B cell (primary cell): Measurements from ENCODE around the gene C12orf60. TPM values are rescaled to one million over a fixed set of nuclear protein-coding genes. Genes with fewer than 3 reads are reported as not detected.

Experiments used
- ATAC-seq: fragments of 200-7000 bp; cut with Tn5 transposase; one replicate; pipeline ENCODE4 v1.10.0; 2021; ENCODE audit warnings: low read depth, mild to moderate bottlenecking, moderate number of reproducible peaks, moderate library complexity
- CTCF ChIA-PET: fragments of 350-600 bp; sonication (Branson Sonifier 250); formaldehyde crosslinking; loops from one replicate; lab custom pipeline; 2021; ENCODE audit warnings: antibody characterized with exemption, inconsistent platforms; lab: Charles Lee
- POLR2A ChIA-PET: fragments of 350-600 bp; sonication (Branson Sonifier 250); formaldehyde crosslinking; loops from one replicate; lab custom pipeline; 2021; ENCODE audit warnings: antibody characterized with exemption; lab: Charles Lee
- DNase-seq: peaks from one replicate; pipeline ENCODE4 v3.0.0; 2013
- H2AFZ ChIP-seq: 2 replicates; pipeline ENCODE4 v1.6.1; 2012; ENCODE audit warnings: mild to moderate bottlenecking, low read depth, low read length; ENCODE audit not compliant: insufficient read depth, poor library complexity, severe bottlenecking
- H3K27ac ChIP-seq, 2 donors: 1 replicate in 1 of 2; 2 replicates in 1 of 2; pipeline ENCODE4 v1.5.1; 2012 to 2013; ENCODE audit warnings: low read length in 2 of 2, mild to moderate bottlenecking in 2 of 2, moderate library complexity in 1 of 2
- H3K27me3 ChIP-seq, 4 experiments: fragments of 200-600 bp in 1 of 4; sonication (generic) in 1 of 4; replicated peaks in 1 of 4; 1 replicate in 2 of 4; 2 replicates in 2 of 4; pipeline versions ENCODE4 v1.6.1 to v1.7.0; 2013 to 2016; ENCODE audit warnings: low read length in 3 of 4, mild to moderate bottlenecking in 2 of 4, mixed read lengths in 1 of 4, moderate library complexity in 1 of 4; ENCODE audit not compliant: insufficient read depth in 4 of 4, control insufficient read depth in 3 of 4; ENCODE audit errors: control extremely low read depth in 1 of 4
- H3K36me3 ChIP-seq, 2 experiments: replicated peaks in 1 of 2; 1 replicate in 1 of 2; 2 replicates in 1 of 2; pipeline versions ENCODE4 v1.6.1 to v1.7.1; 2013; ENCODE audit warnings: low read length in 1 of 2; ENCODE audit not compliant: insufficient read depth in 2 of 2, control insufficient read depth in 1 of 2; ENCODE audit errors: control extremely low read depth in 1 of 2, extremely low read depth in 1 of 2
- H3K4me1 ChIP-seq, 2 donors: fragments of 200-600 bp in 1 of 2; sonication (generic) in 1 of 2; 1 replicate in 1 of 2; 2 replicates in 1 of 2; pipeline versions ENCODE4 v1.5.1 to v1.6.1; 2013 to 2017; ENCODE audit warnings: low read length in 2 of 2; ENCODE audit not compliant: control insufficient read depth in 2 of 2, insufficient read depth in 2 of 2
- H3K4me2 ChIP-seq: replicated peaks from 2 replicates; pipeline ENCODE3; 2012; ENCODE audit warnings: mild to moderate bottlenecking, low read depth, low read length; ENCODE audit not compliant: poor library complexity, severe bottlenecking
- H3K4me3 ChIP-seq, 5 experiments: fragments of 200-600 bp in 1 of 5; sonication (generic) in 1 of 5; 1 replicate in 3 of 5; 2 replicates in 2 of 5; pipeline versions ENCODE4 v1.5.1 to v1.7.0; 2011 to 2016; ENCODE audit warnings: low read length in 4 of 5, mild to moderate bottlenecking in 4 of 5, low read depth in 2 of 5, control low read depth in 1 of 5, moderate library complexity in 1 of 5; ENCODE audit not compliant: insufficient read depth in 1 of 5; ENCODE audit errors: control extremely low read depth in 1 of 5, extremely low read depth in 1 of 5
- H3K79me2 ChIP-seq: fragments of 200-600 bp; sonication (generic); one replicate; pipeline ENCODE4 v1.6.0; 2016; ENCODE audit warnings: low read length; ENCODE audit not compliant: control insufficient read depth, insufficient read depth
- H3K9ac ChIP-seq: fragments of 200-600 bp; sonication (generic); 2 replicates; pipeline ENCODE4 v1.6.1; 2017; ENCODE audit warnings: mild to moderate bottlenecking, low read length, moderate library complexity
- H3K9me3 ChIP-seq, 3 donors: one replicate each; pipeline versions ENCODE4 v1.6.1 to v1.7.1; 2013; ENCODE audit warnings: low read length in 2 of 3; ENCODE audit not compliant: control insufficient read depth in 2 of 3, insufficient read depth in 1 of 3; ENCODE audit errors: control extremely low read depth in 1 of 3
- H4K20me1 ChIP-seq: 2 replicates; pipeline ENCODE4 v1.6.0; 2012; ENCODE audit warnings: mild to moderate bottlenecking, low read length; ENCODE audit not compliant: insufficient read depth, control insufficient read depth, poor library complexity, severe bottlenecking
- H3K27ac Mint-ChIP-seq: one replicate; pipeline ENCODE4 v1.8.0; 2021; ENCODE audit warnings: mixed read lengths
- H3K27me3 Mint-ChIP-seq: one replicate; pipeline ENCODE4 v1.8.0; 2021; ENCODE audit warnings: mixed read lengths
- H3K4me1 Mint-ChIP-seq: one replicate; pipeline ENCODE4 v1.8.0; 2021; ENCODE audit warnings: mixed read lengths
- H3K4me3 Mint-ChIP-seq: one replicate; pipeline ENCODE4 v1.8.0; 2021; ENCODE audit warnings: mixed read lengths
- H3K9me3 Mint-ChIP-seq: one replicate; pipeline ENCODE4 v1.8.0; 2022; ENCODE audit warnings: mixed read lengths; ENCODE audit not compliant: insufficient read depth
- EZH2 ChIP-seq: IDR thresholded peaks from 2 replicates; pipeline ENCODE4 v1.6.1; 2012; ENCODE audit warnings: borderline replicate concordance, low read depth, mild to moderate bottlenecking, moderate library complexity, low read length; ENCODE audit not compliant: insufficient read depth, poor library complexity, severe bottlenecking
- WGBS: methylation state at CpG from one replicate; pipeline ENCODE4 v1.1.5; 2013; ENCODE audit warnings: missing lambda C conversion rate; ENCODE audit not compliant: insufficient coverage; 5-methylcytosine and 5-hydroxymethylcytosine counted together
- intact Hi-C: fragments of 100-400 bp; cut with micrococcal nuclease; formaldehyde crosslinking; loops from one replicate; pipeline ENCODE4 v1.10.0; 2022
- polyA plus RNA-seq: library from polyadenylated mRNA; depleted of rRNA; stranded (reverse); fragments of >200 nt; gene quantifications from 2 replicates; pipeline ENCODE4 v1.2.3, GENCODE V29; 2012
- total RNA-seq, 2 donors: library from RNA; stranded (reverse); fragments of 120-200 nt in 1 of 2; gene quantifications; 1 replicate in 1 of 2; 2 replicates in 1 of 2; pipeline versions ENCODE4 v1.2.3 to v1.2.4, GENCODE V29; 2013 to 2022
- TF ChIP-seq, protein P1 (sequence below): fragments of 200-600 bp; IDR thresholded peaks from one replicate; pipeline ENCODE4 v1.8.0; 2022; ENCODE audit warnings: antibody characterized with exemption, mild to moderate bottlenecking

Gene C12orf60
- total and polyA plus RNA-seq, 2 donors (not counting 1 experiment from before 2014, with no cell fraction given), result 0.25 to 1.2 TPM

DNA sequence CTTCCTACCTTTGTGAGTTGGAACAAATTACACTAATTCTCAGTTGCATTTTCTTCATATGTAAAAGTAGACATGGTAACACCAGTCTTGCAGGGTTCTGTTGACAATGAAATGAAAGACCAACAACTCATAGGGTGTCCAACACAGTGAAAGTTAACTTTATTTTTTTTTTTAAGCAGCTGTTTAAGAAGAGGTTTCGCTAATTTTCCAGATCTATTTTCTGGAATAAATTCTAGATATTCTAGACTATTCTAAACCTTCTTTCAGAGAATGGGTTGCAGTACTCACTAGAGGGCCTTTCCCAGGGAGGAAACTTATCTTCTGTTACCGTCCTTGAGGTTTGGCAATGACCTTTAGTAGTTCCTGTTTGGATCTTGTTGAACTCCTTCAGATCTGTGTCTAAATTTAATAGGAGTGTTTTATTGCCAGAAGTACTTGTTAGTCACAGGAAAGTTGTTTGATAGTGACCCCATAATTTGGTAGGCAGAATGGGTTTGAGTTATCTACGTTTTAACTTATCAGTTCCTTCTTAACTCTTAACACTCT, 42.6 kb downstream of the C12orf60 start:
- H3K9ac ChIP-seq, result no peak overlapping the region
- H3K36me3 ChIP-seq, result no peaks in the 10 kb centered on the region
- WGBS, result 20% methylated on average over 1 of the region's 3 CpGs
- intact Hi-C loops, result loop anchor here (5.0 kb wide), 3 partner anchors 36 to 124 kb away; no protein-coding TSS in a partner anchor
- no peaks in the 10 kb centered on the region for H3K9me3 ChIP-seq
- Mint-ChIP-seq H3K4me3 (no peak overlapping the region), H3K27me3 (no peaks in the 10 kb centered on the region), H3K4me1 (peaks cover 9% of the 10 kb centered on the region), H3K9me3 (no peaks in the 10 kb centered on the region), H3K27ac (no peak overlapping the region)
- H2AFZ ChIP-seq, result no peak overlapping the region
- CTCF ChIA-PET, result interaction anchor here (0.6 to 7.2 kb wide), 27 partner anchors 9 to 717 kb away, joined by 3 to 192 read pairs (median 4); partner anchors contain the start of genes ERP27, RERG and WBP11
- TF ChIP-seq, protein P1, sequence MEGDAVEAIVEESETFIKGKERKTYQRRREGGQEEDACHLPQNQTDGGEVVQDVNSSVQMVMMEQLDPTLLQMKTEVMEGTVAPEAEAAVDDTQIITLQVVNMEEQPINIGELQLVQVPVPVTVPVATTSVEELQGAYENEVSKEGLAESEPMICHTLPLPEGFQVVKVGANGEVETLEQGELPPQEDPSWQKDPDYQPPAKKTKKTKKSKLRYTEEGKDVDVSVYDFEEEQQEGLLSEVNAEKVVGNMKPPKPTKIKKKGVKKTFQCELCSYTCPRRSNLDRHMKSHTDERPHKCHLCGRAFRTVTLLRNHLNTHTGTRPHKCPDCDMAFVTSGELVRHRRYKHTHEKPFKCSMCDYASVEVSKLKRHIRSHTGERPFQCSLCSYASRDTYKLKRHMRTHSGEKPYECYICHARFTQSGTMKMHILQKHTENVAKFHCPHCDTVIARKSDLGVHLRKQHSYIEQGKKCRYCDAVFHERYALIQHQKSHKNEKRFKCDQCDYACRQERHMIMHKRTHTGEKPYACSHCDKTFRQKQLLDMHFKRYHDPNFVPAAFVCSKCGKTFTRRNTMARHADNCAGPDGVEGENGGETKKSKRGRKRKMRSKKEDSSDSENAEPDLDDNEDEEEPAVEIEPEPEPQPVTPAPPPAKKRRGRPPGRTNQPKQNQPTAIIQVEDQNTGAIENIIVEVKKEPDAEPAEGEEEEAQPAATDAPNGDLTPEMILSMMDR, result no peak
- no peak for TF ChIP-seq EZH2
- DNase-seq, result no peak
- no peaks in the 10 kb centered on the region for H3K79me2 ChIP-seq
- H3K4me1 ChIP-seq, result peaks cover 0 to 4% of the 10 kb centered on the region in 2 donors
- ATAC-seq, result no peak
- no peak overlapping the region for H3K4me2 ChIP-seq
- H3K4me3 ChIP-seq, result no peak overlapping the region
- POLR2A ChIA-PET, result no interaction called here
- H3K27me3 ChIP-seq, result no peaks in the 10 kb centered on the region
- H3K27ac ChIP-seq, result no peak overlapping the region
- no peaks in the 10 kb centered on the region for H4K20me1 ChIP-seq

DNA sequence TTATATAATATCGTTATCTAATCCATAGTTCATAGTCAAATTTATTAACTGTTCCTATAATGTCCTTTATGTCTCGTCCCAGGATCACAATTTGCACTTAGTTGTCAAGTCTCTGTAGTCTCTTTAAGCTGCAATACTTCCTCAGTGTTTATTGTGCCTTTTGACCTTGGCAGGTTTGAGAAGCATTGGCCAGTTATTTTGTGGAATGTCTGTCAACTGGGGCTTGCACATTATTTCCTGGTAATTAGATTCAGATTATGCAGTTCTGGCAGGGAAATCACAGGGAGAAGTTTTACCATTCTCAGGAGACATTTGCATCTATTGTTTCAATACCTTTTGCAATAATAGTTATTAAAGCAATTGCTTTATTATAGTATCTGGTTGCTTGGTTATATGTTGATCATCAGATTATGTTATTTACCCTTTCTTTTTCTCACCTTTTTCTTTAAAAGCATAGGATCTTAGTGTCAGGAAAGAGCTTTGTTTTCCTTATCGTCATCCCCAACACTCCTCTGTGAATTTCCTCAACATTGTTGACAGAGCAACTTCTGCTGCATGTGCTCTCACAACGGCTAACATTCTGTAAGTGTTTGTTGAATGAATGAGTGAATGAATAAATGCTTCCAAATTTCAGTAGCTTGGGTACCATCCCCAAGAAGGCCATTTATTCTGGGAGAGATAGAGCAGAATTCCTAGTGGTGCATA, 43.6 kb downstream of the C12orf60 start:
- CTCF ChIA-PET, result interaction anchor here (1.0 to 7.2 kb wide), 25 partner anchors 8 to 608 kb away, joined by 3 to 192 read pairs (median 4); partner anchors contain the start of genes RERG and WBP11
- ATAC-seq (no peak), DNase-seq (no peak)
- Histone ChIP-seq H3K4me3 (no peak overlapping the region), H3K4me1 (peaks cover 0 to 4% of the 10 kb centered on the region in 2 donors), H3K9me3 (no peaks in the 10 kb centered on the region), H3K79me2 (no peaks in the 10 kb centered on the region), H3K27me3 (no peaks in the 10 kb centered on the region), H3K36me3 (no peaks in the 10 kb centered on the region), H2AFZ (no peak overlapping the region), H3K27ac (no peak overlapping the region), H3K9ac (no peak overlapping the region), H3K4me2 (no peak overlapping the region), H4K20me1 (no peaks in the 10 kb centered on the region)
- Mint-ChIP-seq H3K27ac (no peak overlapping the region), H3K4me1 (peaks cover 6% of the 10 kb centered on the region), H3K4me3 (no peak overlapping the region), H3K27me3 (no peaks in the 10 kb centered on the region), H3K9me3 (no peaks in the 10 kb centered on the region)
- POLR2A ChIA-PET, result interaction anchor here (0.7 kb wide), 1 partner anchor 43 kb away, joined by 3 read pairs; no protein-coding TSS in a partner anchor
- TF ChIP-seq, protein P1, result no peak
- no peak for TF ChIP-seq EZH2
- 100% methylated on average over 1 of the region's 4 CpGs for WGBS
- intact Hi-C loops, result loop anchor here (5.0 kb wide), 3 partner anchors 35 to 125 kb away; no protein-coding TSS in a partner anchor
